ENCODE measurements around the gene PCDH7. TPM values are rescaled to one million over a fixed set of nuclear protein-coding genes. Genes with fewer than 3 reads are reported as not detected.
A peak's percentile ranks its signal among the peaks of the same experiment; 100 is the strongest.

Gene PCDH7, protein sequence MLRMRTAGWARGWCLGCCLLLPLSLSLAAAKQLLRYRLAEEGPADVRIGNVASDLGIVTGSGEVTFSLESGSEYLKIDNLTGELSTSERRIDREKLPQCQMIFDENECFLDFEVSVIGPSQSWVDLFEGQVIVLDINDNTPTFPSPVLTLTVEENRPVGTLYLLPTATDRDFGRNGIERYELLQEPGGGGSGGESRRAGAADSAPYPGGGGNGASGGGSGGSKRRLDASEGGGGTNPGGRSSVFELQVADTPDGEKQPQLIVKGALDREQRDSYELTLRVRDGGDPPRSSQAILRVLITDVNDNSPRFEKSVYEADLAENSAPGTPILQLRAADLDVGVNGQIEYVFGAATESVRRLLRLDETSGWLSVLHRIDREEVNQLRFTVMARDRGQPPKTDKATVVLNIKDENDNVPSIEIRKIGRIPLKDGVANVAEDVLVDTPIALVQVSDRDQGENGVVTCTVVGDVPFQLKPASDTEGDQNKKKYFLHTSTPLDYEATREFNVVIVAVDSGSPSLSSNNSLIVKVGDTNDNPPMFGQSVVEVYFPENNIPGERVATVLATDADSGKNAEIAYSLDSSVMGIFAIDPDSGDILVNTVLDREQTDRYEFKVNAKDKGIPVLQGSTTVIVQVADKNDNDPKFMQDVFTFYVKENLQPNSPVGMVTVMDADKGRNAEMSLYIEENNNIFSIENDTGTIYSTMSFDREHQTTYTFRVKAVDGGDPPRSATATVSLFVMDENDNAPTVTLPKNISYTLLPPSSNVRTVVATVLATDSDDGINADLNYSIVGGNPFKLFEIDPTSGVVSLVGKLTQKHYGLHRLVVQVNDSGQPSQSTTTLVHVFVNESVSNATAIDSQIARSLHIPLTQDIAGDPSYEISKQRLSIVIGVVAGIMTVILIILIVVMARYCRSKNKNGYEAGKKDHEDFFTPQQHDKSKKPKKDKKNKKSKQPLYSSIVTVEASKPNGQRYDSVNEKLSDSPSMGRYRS (N-terminal part only)
- 10 to 100 TPM in 11 of 12 donors, not detected in 1; 26.0 to 42.9 (median 29.5) TPM for polyA plus RNA-seq (ENCODE audit: insufficient read length in 12 of 12)
- long read RNA-seq, donor 1, full-length matches to known transcripts = 12 of 18 reads
- long read RNA-seq, donor 1, partial matches to known transcripts = 6 of 18 reads
- long read RNA-seq, donor 1, other reads (novel, unspliced or antisense) = 0 of 18 reads
- long read RNA-seq, donor 2, full-length matches to known transcripts = 10 of 10 reads
- long read RNA-seq, donor 2, partial matches to known transcripts = 0 of 10 reads
- long read RNA-seq, donor 2, other reads (novel, unspliced or antisense) = 0 of 10 reads
- long read RNA-seq, donor 3, full-length matches to known transcripts = 9 of 14 reads
- long read RNA-seq, donor 3, partial matches to known transcripts = 5 of 14 reads
- long read RNA-seq, donor 3, other reads (novel, unspliced or antisense) = 0 of 14 reads
- long read RNA-seq, donor 4, full-length matches to known transcripts = 5 of 5 reads
- long read RNA-seq, donor 4, partial matches to known transcripts = 0 of 5 reads
- long read RNA-seq, donor 4, other reads (novel, unspliced or antisense) = 0 of 5 reads
- long read RNA-seq, donor 5, full-length matches to known transcripts = 13 of 13 reads
- long read RNA-seq, donor 5, partial matches to known transcripts = 0 of 13 reads
- long read RNA-seq, donor 5, other reads (novel, unspliced or antisense) = 0 of 13 reads
- long read RNA-seq, donor 6, full-length matches to known transcripts = 8 of 8 reads
- long read RNA-seq, donor 6, partial matches to known transcripts = 0 of 8 reads
- long read RNA-seq, donor 6, other reads (novel, unspliced or antisense) = 0 of 8 reads
- long read RNA-seq, donor 7, full-length matches to known transcripts = 10 of 10 reads
- long read RNA-seq, donor 7, partial matches to known transcripts = 0 of 10 reads
- long read RNA-seq, donor 7, other reads (novel, unspliced or antisense) = 0 of 10 reads
- long read RNA-seq, donor 8, full-length matches to known transcripts = 6 of 6 reads
- long read RNA-seq, donor 8, partial matches to known transcripts = 0 of 6 reads
- long read RNA-seq, donor 8, other reads (novel, unspliced or antisense) = 0 of 6 reads
- long read RNA-seq, donor 9, full-length matches to known transcripts = 8 of 8 reads
- long read RNA-seq, donor 9, partial matches to known transcripts = 0 of 8 reads
- long read RNA-seq, donor 9, other reads (novel, unspliced or antisense) = 0 of 8 reads
- long read RNA-seq, donor 10, full-length matches to known transcripts = 6 of 6 reads
- long read RNA-seq, donor 10, partial matches to known transcripts = 0 of 6 reads
- long read RNA-seq, donor 10, other reads (novel, unspliced or antisense) = 0 of 6 reads
- long read RNA-seq, donor 11, full-length matches to known transcripts = 14 of 14 reads
- long read RNA-seq, donor 11, partial matches to known transcripts = 0 of 14 reads
- long read RNA-seq, donor 11, other reads (novel, unspliced or antisense) = 0 of 14 reads

DNA sequence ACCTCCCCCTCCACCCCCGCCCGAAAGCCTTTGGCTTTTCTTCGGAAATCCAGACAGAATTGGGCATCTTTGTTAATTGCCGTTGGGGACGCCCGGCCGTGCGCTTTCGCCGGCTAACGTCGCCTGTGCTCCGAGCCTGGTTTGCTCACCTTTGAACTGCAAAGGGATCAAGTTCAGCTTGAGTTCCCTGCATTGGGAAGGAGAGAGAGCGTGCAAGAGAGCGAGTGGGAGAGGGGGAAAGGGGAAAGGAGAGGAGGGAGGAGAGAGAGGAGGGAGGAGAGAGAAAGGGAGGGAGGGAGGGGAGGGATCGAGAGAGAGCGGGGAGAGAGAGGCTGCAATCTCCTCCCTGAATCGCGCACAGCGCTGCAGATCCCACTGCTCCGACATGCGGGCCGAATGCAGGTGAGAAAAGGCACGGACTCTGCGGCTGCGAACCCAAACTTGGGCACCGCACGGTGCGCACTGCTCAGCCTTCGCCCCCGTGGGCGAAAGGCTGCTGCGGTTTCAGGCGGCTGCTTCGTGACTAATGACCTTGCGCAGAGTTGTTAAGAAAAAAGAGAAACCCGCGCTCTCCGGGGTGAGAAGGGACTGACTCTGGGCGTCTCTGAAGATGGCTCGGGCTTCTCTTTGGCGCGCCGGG lies at the start of gene PCDH7:
Gene PCDH7 (plus strand): TSS at position 349 of the 640 bp plus-strand sequence. CDS start 1,054 bp downstream, outside the sequence.
- DNase-seq = peak; percentile 90

DNA sequence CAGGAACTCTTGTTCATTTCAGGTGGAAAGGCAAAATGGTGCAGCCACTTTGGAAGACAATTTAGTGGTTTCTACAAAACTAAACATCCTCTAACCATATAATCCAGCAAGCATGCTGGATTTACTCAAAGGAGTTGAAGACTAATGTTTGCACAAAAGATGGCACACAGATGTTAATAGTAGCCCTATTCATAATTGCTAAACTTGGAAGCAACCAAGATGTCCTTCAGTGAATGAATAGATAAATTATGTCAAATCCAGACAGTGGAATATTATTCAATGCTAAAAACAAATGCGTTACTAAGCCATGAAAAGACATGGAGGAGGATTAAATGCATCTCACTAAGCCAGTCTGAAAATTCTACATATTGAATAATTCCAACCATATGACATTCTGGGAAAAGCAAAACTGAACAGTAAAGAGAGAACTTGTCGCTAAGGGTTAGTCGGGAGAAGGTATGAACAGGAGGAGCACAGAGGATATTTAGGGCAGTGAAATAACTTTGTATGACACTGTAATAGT lies 48.2 kb upstream of the PCDH7 start:
- DNase-seq = no peak

DNA sequence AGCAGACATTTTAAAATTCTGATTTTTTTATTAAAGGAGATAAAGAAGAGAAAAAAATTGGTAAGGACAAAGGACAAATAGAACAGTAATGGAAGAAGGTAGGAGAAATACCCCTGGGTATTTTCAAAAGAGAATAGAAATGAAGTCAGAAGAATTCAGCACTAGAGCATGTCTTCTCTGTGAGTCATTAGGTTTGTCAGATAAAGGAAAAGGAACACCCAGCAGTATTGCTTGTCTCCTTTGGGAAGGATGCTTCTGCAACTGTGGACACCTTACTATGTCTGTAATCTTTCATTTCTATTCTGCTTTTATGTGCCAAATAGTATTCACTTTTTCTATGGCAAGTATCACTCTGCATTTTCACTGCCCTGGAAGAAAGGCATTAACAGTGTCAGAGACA lies 24.0 kb upstream of the PCDH7 start:
- DNase-seq = no peak

DNA sequence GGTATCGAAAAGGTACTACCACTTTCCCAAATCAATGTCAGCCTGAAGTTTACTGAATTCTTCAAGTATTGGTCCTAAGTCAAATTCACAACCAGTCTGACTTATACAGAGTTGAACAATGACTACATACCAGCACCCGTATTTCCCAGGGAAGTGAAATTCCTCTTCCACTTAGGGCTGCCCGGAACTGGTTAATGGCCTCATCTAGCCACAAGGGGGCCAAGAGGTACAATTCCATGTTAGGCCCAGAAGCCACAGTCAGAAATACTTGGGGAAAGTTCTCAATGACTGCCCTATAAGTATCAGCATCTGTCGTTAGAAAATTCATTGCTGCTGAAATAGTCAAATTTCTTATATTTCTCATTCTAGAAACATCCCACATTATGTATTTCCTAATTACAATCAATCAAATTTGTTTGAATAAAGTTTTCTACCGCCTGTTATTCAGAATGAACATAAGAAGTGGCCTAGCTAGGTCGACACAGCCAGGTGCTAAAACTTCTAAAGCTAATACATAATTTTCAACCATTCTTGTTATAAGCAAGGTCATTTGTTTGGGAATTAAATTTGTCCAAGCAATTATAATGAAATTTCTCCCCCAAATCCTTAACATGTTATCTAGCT lies 5.6 kb upstream of the PCDH7 start:
- peak; percentile 28 for DNase-seq

DNA sequence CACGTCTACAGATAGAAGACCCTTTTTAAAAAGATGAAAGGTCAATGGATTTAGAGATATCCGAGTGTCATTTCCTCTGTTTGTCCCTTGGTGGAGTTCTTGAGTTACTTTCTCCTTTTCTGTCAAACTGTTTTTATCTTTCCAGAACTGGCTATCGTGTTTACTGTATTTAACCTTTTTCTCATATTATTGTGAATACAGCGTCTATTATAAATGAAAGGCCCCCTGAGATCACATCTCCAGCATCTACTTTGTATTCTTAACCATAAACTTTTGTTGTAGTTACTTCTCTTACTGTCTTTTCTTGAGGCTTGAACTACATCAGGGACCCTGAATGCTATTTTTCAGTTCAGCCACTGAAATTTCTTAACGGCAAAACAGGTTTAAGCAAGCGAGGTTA lies 4.0 kb upstream of the PCDH7 start:
- DNase-seq = peak; percentile 46

DNA sequence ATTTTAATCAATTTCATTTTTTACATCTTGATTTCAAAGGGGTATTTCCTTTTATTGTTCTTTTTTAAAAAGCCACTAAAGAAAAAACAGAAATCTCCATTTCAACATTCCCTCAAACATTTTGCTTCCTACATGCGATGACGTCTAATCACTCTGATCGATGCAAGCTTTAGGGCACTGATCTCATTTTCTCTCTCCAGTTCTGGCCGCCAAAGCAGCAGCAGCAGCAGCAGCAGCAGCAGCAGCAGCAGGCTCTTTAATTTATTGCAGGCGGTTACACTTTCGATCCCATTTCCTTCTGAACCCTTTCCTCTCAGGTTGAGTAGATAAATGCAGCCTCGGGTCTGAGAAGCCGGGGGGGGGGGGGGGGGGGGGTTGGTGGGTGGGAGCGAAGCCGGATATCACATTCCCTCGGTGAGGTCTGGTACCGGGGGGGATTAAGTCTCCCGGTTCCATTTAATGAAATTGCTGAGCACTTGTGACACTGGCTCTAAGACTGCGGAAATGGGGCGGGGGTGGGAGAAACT lies 3.4 kb upstream of the PCDH7 start:
- DNase-seq = peak; percentile 32

DNA sequence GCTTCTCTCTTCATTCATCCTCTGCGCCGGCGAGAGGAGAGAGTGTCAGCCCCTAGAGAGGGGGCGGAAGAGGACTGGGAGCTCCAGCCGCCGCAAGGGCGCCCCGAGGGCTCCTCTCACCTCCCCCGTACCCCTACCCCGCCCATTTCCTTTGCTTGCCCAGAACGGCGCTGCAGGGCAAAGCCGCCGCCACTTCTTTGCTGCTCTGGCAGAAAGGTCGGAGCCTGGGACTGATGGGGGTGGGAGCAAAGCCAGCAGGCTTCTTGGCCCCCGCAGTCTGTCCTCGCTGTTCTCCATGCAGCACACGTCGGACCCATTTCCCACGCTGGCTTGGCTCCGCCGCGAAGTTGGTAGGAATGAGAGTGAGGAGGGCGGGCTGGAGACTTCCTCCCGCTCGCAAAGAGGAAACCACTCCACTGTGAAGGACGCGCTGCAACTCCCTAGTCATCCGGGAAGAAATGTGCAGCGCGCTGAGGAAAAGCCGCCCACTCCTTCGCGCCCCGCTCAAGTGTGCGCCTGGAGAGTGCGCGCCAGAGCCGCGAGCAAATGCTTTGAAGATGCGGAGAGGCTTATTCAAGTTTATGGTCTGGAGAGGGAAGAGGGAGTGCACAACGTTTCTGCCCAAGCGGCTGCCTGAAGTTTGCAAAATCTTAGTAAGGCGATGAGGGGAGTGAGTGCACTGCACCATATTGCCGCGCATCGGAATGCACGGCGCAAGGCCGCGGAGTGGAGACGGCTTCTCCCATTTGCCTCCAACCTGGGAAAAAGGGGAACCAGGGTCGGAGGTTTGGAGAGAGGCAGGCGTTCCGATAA lies 2.8 kb upstream of the PCDH7 start:
- peak; percentile 83 for DNase-seq

DNA sequence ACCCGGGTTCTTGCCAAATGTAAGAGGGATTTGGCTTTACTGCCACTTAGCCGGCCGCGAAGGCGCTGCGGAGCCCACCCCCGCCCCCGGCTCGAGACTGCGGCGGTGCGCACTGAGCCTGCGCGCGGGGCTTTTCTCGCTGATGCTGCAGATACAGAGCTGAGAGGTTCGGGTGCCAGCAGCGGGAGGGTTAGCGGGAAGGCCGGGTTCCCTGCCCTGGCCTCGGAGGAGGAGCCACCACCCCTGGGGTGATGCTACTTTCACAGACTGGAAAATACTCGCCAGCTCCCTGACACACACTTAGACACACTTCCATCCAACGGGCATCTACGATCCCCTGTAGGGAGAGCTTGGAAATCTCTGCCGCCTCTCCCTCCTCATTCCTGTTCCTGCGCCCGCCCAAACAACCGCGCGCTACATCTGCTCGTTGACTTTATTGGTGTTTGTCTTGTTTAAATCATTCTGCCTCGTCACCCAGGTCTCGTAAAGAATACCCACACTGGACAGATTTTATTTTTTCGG lies 2.1 kb upstream of the PCDH7 start:
- DNase-seq = no peak

DNA sequence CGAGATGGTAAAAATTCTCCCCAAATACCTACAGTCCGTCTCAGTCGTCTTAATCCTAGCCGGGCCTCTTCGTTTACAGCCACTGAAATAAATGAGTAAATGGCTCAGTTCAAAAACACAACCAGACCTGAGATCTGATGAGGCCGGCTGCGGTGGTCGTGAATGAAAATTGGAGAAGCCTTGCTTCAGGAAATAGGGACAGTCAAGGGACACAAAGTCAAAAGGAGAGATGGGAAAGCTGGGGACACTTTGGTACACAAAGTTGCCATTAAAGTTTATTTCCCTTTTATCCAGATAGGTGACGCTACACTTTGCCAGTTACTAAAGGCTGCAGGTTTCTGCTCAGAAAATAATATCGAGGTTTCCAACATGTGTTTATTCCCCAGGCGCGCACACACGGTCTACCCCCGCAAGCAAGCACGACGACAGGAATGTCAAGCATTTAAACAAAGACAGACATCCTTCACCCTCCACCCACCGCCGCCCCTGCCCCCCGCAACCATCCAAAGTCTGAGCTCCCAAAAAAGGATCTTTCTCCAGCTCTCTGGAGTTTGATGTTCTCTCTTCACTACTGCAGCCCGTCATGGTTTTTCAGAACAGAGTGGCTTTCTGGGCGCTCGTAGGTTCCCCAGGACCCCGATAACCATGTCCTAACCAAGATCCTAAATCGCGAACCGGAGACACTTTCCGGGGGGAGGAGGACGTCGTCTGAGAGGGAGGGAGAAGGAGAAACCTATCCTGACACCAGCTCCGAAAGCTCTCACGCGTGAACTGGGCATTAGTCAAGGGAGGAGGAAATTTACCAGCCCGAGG lies 1.3 kb upstream of the PCDH7 start:
- peak; percentile 60 for DNase-seq

DNA sequence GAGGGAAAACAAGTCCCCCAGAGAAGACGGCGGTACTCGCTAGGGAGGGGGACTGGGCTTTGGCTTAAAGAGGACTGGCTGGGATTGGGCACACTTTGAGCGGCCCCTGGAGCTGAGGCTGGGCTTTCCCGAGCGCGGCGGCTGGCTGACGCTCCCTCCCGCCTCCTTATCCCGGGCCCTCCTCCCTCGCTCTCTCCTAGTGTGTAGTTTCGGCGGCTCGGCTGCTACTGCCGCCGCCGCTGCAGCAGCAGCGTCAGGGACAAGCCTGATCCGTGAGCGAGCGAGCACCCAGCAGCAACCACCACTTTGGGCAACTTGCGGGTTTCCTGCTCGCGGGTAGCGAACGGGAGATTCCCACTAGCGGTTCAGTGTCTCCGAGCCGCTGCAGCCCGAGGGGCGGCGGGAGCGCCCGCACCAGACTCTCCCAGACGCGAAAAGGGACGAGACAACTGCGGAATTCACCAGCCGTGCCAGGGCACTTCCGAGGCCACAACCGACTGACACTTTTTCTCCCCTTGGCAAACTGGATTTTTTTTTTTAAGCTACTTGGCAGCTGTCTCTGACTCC lies 632 bp upstream of the PCDH7 start:
- peak; percentile 78 for DNase-seq

DNA sequence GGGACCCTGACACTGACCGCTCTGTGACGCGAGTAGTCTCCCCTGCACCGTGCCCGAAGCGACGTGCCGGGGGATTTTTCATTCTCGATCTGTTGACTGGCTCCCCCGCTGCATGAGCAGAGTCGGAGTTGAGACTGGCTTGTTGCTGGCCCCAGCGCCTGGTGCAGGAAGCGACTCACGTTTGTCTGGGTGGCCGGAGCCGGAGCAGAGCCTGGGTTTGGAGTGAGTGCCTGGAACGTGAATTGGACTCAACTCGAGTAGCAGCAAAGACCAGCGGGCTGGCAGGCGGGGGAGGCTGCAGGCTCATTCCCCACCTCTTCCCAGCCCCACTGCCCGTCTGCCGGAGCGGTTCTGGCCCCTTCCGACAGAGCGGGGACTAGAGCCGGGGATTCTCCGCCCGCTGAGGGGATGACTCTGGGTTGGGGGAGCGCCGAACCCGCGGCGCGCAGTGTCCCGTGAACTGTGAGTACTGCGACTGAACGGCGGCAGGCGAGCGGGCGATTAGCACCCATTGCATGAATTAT lies 554 bp downstream of the PCDH7 start:
- DNase-seq = no peak

DNA sequence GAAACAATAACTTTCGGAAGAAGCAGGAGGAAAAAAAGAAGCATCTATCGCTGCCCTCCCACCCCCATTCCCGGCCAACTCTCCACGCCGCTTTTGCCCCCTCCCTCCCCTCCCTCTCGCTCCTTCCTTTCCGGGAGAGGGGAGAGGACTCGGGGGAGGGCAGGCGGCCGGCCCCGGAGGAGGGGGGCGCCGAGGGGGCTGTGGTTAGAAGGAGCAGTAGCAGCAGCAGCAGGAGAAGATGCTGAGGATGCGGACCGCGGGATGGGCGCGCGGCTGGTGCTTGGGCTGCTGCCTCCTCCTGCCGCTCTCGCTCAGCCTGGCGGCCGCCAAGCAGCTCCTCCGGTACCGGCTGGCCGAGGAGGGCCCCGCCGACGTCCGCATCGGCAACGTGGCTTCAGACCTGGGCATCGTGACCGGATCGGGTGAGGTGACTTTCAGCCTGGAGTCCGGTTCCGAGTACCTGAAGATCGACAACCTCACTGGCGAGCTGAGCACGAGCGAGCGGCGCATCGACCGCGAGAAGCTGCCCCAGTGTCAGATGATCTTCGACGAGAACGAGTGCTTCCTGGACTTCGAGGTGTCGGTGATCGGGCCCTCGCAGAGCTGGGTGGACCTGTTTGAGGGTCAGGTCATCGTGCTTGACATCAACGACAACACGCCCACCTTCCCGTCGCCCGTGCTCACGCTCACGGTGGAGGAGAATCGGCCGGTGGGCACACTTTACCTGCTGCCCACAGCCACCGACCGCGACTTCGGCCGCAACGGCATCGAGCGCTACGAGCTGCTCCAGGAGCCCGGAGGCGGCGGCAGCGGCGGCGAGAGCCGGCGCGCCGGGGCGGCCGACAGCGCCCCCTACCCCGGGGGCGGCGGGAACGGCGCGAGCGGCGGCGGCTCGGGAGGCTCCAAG lies 1.3 kb downstream of the PCDH7 start:
- no peak for DNase-seq

DNA sequence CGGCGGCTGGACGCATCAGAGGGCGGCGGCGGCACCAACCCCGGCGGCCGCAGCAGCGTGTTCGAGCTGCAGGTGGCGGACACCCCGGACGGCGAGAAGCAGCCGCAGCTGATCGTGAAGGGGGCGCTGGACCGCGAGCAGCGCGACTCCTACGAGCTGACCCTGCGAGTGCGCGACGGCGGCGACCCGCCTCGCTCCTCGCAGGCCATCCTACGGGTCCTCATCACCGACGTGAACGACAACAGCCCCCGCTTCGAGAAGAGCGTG lies 1.9 kb downstream of the PCDH7 start:
- no peak for DNase-seq

Measured in muscle of arm (tissue), 14 donors.